Body of pancreas (tissue), 4 donors: ENCODE measurements around the gene PSKH1. TPM values are rescaled to one million over a fixed set of nuclear protein-coding genes. Genes with fewer than 3 reads are reported as not detected.
"Not testable (repeated sequence)": the region's sequence is repeated elsewhere in the genome, so short reads cannot be mapped to it uniquely, and the experiment has no call there.

Source experiments
- ATAC-seq: fragments of 150-250 bp; one replicate; pipeline ENCODE4 v1.9.1; 2016
- DNase-seq, 4 donors: peaks; one replicate each; pipeline ENCODE4 v3.0.0-alpha.2; 2019
- H3K27ac ChIP-seq, 4 donors: fragments of 200-600 bp; sonication (generic); 1 replicate in 3 of 4; 2 replicates in 1 of 4; pipeline versions ENCODE4 v1.5.1 to v1.6.1; 2016 to 2019; ENCODE audit warnings: mild to moderate bottlenecking in 1 of 4, mixed read lengths in 1 of 4, moderate library complexity in 1 of 4
- H3K27me3 ChIP-seq, 2 donors: fragments of 200-600 bp; sonication (generic); one replicate each; pipeline ENCODE4 v1.6.0; 2016; ENCODE audit warnings: mild to moderate bottlenecking in 1 of 2
- H3K36me3 ChIP-seq, 2 donors: fragments of 200-600 bp; sonication (generic); replicated peaks in 1 of 2; 2 replicates each; pipeline ENCODE4 v1.5.1; 2016; ENCODE audit warnings: low read depth in 2 of 2; ENCODE audit not compliant: insufficient read depth in 1 of 2
- H3K4me1 ChIP-seq: fragments of 200-600 bp; sonication (generic); one replicate; pipeline ENCODE4 v1.6.0; 2016
- H3K4me3 ChIP-seq, 2 donors: fragments of 200-600 bp; sonication (generic); 1 replicate in 1 of 2; 2 replicates in 1 of 2; pipeline ENCODE4 v1.5.1; 2016 to 2019
- H3K9me3 ChIP-seq, 3 donors: fragments of 200-600 bp; sonication (generic); 1 replicate in 2 of 3; 2 replicates in 1 of 3; pipeline ENCODE4 v1.5.1; 2016
- CTCF ChIP-seq, 7 experiments: fragments of 450-650 bp in 4 of 7; fragments of 200-600 bp in 3 of 7; sonication (generic) in 3 of 7; IDR thresholded peaks; one replicate each; pipeline ENCODE4 v1.5.1; 2016 to 2019; ENCODE audit warnings: antibody characterized with exemption in 7 of 7
- POLR2A ChIP-seq, 3 donors: fragments of 450-650 bp; IDR thresholded peaks; one replicate each; pipeline ENCODE4 v1.6.1; 2016; ENCODE audit warnings: antibody characterized with exemption in 3 of 3, mild to moderate bottlenecking in 2 of 3
- WGBS, 2 donors: methylation state at CpG; one replicate each; pipeline ENCODE4 v1.1.5; 2017; 5-methylcytosine and 5-hydroxymethylcytosine counted together
- intact Hi-C: fragments of 100-400 bp; cut with DNase I; formaldehyde crosslinking; loops from one replicate; pipeline ENCODE4 v1.15.1; 2023
- total RNA-seq, 2 donors: library from RNA; depleted of rRNA; stranded (reverse); fragments of >200 nt; gene quantifications; one replicate each; pipeline ENCODE4 v1.1.0, GENCODE V29; 2016

Gene PSKH1
- total RNA-seq, 2 donors from 2014 or later = 15.0 to 16.8 TPM

- Histone ChIP-seq H3K27me3 (no peaks in the 10 kb centered on the region), H3K4me3 (peak overlapping the region; percentile 32 to 73), H3K36me3 (no peaks in the 10 kb centered on the region), H3K4me1 (peaks cover 32% of the 10 kb centered on the region), H3K27ac (peak overlapping the region; percentile 80 to 89 (median 87)), H3K9me3 (no peaks in the 10 kb centered on the region)
- TF ChIP-seq POLR2A (IDR thresholded peaks at IDR 0.05) = no peak
- no peak for TF ChIP-seq CTCF (IDR thresholded peaks at IDR 0.05)
- ATAC-seq (no peak), DNase-seq (no peak)
- intact Hi-C loops = no loop called here
- WGBS, 2 donors = 43 to 47% methylated on average over 28 to 36 of the region's 40 CpGs
Observed at GRCh38 chr16:67969254-67970039, 76.4 kb downstream of the PSKH1 start.

GRCh38 chr16:67971111-67971510 lies 78.1 kb downstream of the PSKH1 start:
- Histone ChIP-seq H3K36me3 (no peaks in the 10 kb centered on the region), H3K4me1 (peaks cover 17% of the 10 kb centered on the region), H3K4me3 (no peak overlapping the region), H3K27ac (no peak overlapping the region), H3K9me3 (no peaks in the 10 kb centered on the region), H3K27me3 (no peaks in the 10 kb centered on the region)
- ATAC-seq (no peak), DNase-seq (no peak)
- TF ChIP-seq CTCF (IDR thresholded peaks at IDR 0.05) = no peak
- TF ChIP-seq POLR2A (IDR thresholded peaks at IDR 0.05) = no peak
- intact Hi-C loops = no loop called here
- 91 to 94% methylated on average over 8 to 9 of the region's 9 CpGs for WGBS, 2 donors

GRCh38 chr16:67972285-67972684 lies 79.2 kb downstream of the PSKH1 start:
- H3K27me3 ChIP-seq, ATAC-seq, H3K36me3 ChIP-seq, H3K27ac ChIP-seq, H3K9me3 ChIP-seq, DNase-seq, H3K4me3 ChIP-seq, H3K4me1 ChIP-seq, intact Hi-C loops: not testable (repeated sequence)
- WGBS, 2 donors = 85 to 88% methylated on average over 6 to 7 of the region's 7 CpGs

- H3K36me3 ChIP-seq = no peaks in the 10 kb centered on the region
- H3K9me3 ChIP-seq = no peaks in the 10 kb centered on the region
- 54 to 61% methylated on average over 8 to 14 of the region's 14 CpGs for WGBS, 2 donors
- DNase-seq (no peak), ATAC-seq (no peak)
- H3K4me1 ChIP-seq = no peaks in the 10 kb centered on the region
- H3K27me3 ChIP-seq = no peaks in the 10 kb centered on the region
- no peak for TF ChIP-seq POLR2A (IDR thresholded peaks at IDR 0.05)
- no peak for TF ChIP-seq CTCF (IDR thresholded peaks at IDR 0.05)
- no peak overlapping the region for H3K27ac ChIP-seq
- no peak overlapping the region for H3K4me3 ChIP-seq
- intact Hi-C loops = no loop called here
Observed at GRCh38 chr16:67975321-67976105, 82.5 kb downstream of the PSKH1 start.

- no peak for DNase-seq
- TF ChIP-seq CTCF (IDR thresholded peaks at IDR 0.05) = no peak
- TF ChIP-seq POLR2A (IDR thresholded peaks at IDR 0.05) = no peak
- Histone ChIP-seq H3K4me3 (no peak overlapping the region), H3K27ac (no peak overlapping the region), H3K27me3 (no peaks in the 10 kb centered on the region), H3K9me3 (no peaks in the 10 kb centered on the region), H3K4me1 (no peaks in the 10 kb centered on the region), H3K36me3 (no peaks in the 10 kb centered on the region)
- ATAC-seq = no peak
- WGBS, 2 donors = 87 to 100% methylated on average over 2 of the region's 2 CpGs
- intact Hi-C loops = no loop called here
Observed at GRCh38 chr16:67976205-67976604, 83.2 kb downstream of the PSKH1 start.
